HG02763 (cell line): ENCODE measurements around the gene KCNC1.

Experiments used
- ATAC-seq: cut with Tn5 transposase; IDR thresholded peaks from one replicate; pipeline ENCODE4 v1.9.1; 2021; ENCODE audit warnings: mild to moderate bottlenecking, moderate library complexity; ENCODE audit not compliant: unreplicated experiment

KCNC1 gene

GRCh38 chr11:17734418-17734911 lies at the start of gene KCNC1:
KCNC1 (plus strand) TSS chr11:17734781; CDS start chr11:17736003, 1,222 bp downstream.
- ATAC-seq: no peak

DNA sequence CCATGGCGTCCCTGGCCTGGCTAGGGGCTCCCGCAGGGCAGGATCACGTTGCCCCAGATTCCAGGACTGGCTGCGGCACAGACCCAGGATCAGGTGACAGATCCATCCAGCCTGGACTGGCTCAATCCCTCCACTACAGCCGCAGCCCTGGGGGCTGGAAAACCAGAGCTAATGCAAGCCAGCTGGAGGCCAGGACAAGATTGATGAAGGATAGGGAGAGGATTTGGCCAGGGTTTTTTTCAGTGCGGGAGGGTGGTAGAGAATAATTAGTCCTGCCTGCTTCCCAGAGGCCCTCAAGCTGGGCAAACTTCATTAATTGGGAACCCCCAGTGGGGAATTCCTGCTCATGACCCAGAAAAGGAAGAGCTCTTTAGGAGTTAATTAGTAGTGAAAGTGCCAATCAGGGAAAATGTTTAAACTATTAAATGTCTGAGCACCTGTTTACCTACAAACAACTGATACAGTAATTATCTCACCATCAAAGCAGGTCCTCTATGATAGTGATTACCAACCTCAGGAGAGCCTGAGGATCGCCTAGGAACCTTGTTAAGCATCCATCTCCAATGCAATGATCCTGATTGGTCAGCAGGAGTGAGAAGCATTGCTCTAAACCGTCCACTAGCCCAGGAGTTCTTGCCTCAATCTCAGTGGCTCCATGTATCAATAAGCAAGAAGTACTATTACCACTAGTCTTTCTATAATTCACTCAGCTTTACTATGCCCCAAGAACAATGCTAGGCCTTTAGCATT lies 48.2 kb upstream of the KCNC1 start:
- no peak for ATAC-seq

DNA sequence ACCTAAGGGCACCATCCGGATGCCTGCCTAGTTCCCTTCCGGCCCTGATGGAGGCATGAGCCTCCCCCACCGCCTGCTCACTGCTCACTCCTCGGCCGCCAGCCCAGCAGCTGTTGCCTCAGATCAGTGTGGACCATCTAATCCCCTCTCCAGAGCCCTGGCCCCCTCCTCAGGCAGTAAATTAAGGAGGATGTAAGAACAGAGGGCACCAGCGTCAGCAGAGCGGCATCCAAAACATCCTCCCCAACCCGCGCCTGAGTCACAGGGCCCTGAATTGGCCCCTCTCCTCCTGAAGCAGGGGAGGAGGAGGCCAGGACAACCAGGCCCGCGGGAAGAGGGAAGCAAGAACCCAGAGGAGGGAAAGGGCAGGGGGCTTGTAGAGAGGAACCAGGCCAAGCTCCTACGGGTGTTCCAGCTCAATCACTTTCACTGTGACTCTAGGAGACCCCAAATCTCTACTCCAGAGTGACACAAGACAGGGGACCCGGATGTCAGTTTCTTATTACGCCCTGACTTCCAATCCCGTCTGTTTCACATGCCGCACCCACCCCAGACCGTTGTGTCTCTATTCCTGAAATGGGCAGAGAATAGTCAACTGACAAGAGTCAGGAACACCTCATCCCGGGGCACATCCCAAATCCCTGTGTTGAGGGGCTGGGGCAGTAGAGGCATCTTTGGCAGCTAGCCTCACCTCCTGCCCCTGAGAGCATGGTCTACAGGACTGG lies 46.5 kb upstream of the KCNC1 start:
- no peak for ATAC-seq

DNA sequence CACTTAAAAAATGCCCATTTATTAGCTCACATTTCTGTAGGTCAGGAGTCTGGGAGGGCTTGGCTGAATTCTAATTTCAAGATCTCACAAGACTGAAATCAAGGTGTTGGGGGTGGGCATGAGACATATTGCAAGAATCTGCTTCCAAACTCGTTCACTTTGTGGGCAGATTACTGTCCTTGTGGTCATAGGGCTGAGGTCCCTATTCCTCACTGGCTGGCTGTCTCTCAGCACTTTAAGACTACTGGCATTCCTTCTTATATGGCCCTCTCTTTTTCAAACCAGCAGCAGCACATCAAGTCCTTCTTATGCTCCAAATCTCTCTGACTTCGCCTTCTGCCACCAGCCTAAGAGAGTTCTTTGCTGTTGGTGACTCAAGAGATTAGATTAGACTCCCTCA lies 43.0 kb upstream of the KCNC1 start:
- no peak for ATAC-seq

DNA sequence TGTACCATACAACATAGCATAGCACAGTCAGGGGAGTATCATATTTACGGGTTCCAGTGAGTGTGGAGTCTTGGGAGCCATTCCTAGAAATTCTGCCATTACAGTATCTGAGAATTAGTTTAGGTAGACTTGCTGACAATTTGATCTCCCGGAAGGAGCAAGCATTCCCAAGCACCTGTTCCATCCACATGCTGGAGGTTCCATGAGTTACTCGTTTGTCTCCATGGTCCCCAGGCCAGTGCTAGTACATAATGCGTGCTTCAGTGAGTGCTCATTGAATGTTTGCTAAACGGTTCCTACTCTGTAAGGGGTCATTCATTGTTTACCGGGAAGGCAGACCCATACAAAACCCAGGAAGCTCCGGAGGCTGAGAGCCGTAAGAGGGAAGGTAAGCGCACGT lies 42.6 kb upstream of the KCNC1 start:
- ATAC-seq: no peak

DNA sequence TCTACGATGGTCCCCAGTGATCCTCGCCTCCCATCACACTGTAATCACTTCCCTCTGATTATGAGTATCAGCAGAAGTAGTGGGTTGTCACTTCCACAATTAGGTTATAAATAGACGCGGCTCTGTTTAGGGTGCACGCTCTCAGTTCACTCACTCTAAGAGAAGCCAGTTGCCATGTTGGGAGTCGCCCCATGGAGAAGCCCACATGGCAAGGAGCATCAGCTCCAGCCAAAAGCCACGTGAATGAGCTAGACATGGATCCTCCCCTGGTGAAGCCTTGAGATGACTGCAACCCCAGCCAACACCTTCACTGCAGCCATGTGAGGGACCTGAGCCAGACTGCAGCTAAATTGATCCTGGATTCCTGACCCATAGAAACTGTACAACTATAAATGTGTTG lies 41.6 kb upstream of the KCNC1 start:
- ATAC-seq: no peak

DNA sequence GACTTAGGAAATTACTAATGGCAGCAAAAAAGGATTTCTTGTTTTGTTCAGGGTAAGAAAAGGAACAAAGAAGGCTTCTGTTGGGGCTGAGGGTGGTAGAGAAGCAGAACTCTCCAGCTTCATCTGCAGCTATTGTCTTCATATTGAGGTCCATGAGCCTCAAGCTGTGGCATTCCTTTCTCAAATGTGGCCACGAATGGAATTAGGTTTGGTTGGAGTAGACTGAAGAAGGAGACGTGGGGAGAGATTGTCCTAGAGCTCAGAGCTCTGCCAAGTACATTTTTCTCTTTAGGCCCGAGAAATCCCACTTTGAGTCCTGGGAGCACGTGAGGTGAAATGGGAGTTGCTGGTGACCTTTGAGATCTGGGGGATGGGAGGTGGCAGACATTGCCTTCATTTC lies 41.0 kb upstream of the KCNC1 start:
- no peak for ATAC-seq

- no peak for ATAC-seq
These were observed 40.0 kb upstream of the KCNC1 start for GRCh38 chr11:17694494-17695110.

DNA sequence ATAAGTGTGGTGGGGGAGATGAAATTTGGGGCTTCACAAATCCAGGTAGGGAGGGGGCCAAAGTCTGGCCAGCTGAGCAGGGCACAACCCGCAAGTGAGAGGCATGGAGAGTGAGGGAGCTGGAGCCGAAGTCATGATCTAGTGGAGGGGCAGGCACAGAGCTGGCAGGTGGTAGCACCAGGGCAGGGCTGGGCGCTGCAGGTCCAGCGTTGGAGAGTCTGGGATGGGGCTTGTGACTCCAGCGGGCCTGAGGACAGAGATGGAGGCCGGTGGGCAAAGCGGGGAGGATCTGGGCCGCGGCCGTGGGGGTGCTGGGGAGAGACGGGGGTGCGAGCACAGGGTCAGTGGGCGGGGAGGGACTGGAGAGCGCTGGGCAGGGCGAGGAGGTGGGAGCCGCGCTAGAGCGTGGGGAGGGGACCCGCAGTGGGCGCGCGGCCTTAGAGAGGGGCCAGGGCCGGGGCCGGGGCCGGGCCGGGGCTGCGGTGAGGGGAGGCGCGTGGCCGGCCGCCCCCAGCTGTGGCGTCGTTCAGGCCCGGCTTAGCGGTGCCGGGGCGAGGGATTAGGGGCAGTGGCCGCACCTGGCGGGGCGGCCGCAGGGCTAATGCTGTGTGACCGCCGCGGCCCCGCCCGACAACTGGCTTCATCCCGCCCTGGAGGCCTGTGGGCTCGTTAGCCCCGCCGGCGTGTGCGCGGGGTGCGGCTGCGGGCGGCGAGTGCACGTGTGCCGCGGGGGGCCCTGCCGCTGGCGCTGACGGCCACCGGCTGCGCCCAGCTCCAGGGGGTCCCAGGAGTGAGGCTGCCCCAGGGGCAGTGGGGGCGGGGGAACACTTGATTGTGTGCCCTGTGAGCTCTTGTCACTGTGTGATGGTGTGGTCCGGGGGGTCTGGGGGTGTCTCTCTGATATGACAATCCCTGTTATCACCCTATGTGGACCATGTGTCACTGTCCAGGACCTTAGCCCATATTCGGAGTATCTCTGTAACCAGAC lies 38.8 kb upstream of the KCNC1 start:
- ATAC-seq: no peak

DNA sequence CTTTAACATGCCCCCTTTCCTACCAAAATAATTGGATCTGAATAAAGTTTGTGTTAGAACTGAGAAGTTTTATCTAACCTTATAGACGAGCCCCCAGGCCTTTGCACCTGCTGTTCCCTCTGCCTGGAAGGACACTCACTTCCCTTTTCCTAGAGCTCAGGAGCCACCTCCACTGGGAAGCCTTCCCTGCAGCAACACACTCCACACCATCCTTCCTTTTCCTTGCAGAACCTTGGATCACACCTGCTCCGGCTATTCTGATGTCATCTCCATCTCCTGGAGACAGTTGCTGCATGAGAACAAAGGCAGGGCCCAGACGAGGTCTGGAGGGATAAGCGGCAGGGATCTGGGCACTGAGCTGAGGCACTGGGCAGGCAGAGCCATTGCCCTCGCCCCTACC lies 37.8 kb upstream of the KCNC1 start:
- ATAC-seq: no peak

GRCh38 chr11:17697175-17697949 lies 37.2 kb upstream of the KCNC1 start:
- ATAC-seq: no peak

GRCh38 chr11:17699147-17700114 lies 35.1 kb upstream of the KCNC1 start:
- ATAC-seq: no peak

DNA sequence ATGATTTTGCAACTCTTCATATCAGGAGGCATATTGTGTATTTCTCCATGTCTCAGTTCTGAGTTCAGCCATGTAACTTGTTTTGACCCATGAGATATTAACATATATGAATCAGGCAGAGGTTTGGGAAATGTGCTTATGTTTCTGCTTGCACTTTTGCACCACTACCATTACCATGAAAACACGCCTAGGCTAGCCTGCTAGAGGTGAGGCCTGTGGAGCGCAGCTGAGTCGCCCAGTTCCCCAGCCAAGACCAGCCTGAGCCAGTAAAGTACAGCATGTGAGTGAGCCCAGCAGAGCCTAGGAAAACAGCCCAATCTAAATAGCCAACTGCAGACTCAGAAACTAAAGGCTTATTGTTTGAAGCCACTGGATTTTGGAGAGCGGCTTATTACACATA lies 33.6 kb upstream of the KCNC1 start:
- no peak for ATAC-seq

DNA sequence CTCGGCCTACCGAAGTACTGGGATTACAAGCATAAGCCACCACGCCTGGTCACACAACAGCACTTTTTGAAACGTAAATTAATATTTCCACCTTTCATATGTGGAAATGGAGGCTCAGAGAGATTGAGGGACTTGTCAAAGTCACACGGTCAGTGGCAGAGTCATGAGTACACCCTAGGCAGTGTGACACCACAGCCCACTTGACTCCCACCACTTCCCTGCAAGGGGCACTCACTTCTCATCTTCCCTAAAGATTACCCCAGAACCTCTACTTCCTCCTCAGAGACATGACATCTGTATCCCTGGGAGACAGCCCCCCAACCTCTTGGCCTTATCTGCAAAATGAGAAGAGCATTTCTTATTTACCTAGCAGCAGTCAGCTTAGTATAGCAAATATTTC lies 31.7 kb upstream of the KCNC1 start:
- ATAC-seq: no peak

GRCh38 chr11:17703951-17704350 lies 30.6 kb upstream of the KCNC1 start:
- ATAC-seq: no peak

DNA sequence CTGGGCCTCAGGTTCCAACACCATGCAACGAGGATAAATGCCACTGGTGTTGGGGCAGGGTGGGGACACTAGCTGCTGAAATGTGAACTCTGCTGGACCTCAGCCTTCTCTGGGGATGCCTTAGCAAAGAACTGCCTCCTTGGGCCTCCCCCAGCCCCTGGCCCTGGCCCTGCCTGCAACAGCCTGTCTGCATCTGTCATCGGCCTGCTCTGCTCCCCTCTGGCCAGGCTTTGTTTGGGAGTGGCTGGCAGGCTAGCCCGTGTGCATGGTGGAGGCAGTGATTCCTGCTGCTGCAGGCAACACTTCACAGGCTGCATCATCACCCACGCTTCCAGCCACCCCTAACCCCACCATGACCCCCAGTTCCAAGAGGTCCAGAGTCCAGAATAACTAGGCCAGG lies 26.8 kb upstream of the KCNC1 start:
- ATAC-seq: no peak

- ATAC-seq: no peak
These were observed 22.7 kb upstream of the KCNC1 start for GRCh38 chr11:17711836-17712235.

GRCh38 chr11:17713851-17714250 lies 20.7 kb upstream of the KCNC1 start:
- no peak for ATAC-seq

- ATAC-seq: no peak
These were observed 20.2 kb upstream of the KCNC1 start for GRCh38 chr11:17714356-17714854.
